NCI-H510A (cell line): ENCODE results near the gene CHST9.
A peak's percentile ranks its signal among the peaks of the same experiment; 100 is the strongest.
"Not testable (repeated sequence)": the region's sequence is repeated elsewhere in the genome, so short reads cannot be mapped to it uniquely, and the experiment has no call there.

Source experiments
- DNase-seq: peaks from one replicate; lab custom pipeline; 2025; lab: John Stamatoyannopoulos, UW

Gene CHST9

DNA sequence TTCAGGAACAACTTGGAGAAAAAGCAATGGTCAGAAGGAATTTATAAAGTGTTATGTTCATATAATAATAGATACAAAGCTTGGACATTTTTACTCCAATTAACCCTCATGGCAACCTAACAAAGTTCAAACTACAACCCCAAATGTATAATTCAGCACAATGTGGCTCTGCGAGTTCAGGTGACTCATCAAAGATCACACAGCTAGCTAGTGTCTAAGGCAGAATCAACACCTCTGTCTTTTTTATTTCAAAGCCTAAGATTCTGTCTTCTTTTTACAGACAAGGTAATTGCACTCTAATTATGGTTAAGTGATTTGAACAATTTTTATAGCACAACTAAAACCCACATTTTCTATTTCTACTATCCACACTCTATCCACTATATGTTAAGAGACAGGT is 90.5 kb downstream of the CHST9 start:
- DNase-seq: no peak

DNA sequence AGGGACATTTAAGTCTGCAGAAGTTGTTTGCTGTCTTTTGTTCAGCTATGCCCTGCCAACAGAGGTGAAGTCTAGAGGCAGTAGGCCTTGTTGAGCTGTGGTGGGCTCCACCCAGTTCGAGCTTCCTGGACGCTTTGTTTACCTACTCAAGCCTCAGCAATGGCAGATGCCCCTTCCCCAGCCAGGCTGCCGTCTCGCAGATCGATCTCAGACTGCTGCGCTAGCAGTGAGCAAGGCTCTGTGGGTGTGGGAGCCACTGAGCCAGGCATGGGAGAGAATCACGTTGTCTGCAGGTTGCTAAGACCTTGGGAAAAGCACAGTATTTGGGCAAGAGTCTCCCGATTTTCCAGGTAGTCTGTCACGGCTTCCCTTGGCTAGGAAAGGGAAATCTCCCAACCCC is 91.8 kb downstream of the CHST9 start:
- not testable (repeated sequence) for DNase-seq

DNA sequence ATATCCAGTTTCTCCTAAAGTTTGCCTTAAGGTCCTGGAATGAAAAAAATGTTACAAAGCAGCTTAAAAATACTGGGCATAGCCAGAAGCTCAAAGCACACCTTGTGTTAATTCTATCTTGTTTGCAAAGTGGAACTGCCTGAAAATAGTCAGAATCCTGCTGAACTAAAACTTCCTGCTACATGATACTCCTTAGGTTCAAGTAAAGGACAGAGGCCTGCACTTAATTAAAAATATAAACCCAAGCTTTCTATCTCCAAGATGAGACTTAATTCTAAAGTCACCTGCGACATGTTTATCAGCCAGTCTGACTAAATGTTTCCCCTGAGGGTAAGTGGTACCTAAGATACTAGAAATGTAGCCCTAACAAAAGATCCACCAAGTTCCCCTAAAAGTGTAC is 103.4 kb downstream of the CHST9 start:
- no peak for DNase-seq

DNA sequence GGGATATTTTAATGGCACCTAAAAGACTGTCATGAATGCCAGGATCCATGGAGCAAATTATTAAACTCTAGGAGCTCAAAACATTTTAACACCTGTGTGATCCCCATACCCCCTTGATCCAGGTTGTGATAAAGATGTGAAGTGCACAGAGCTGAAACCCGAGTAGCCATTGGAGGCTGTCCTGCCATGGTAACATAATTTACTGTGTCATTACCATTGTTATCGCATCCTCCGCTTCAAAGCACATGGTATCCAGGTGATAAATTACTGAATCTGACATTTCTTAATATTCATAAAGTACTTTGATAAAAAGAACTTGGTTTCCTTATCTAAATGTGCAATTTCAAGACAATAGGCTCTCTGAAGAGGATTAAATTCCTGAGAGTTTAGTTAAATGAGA is 109.3 kb downstream of the CHST9 start:
- peak; percentile 13 for DNase-seq

DNA sequence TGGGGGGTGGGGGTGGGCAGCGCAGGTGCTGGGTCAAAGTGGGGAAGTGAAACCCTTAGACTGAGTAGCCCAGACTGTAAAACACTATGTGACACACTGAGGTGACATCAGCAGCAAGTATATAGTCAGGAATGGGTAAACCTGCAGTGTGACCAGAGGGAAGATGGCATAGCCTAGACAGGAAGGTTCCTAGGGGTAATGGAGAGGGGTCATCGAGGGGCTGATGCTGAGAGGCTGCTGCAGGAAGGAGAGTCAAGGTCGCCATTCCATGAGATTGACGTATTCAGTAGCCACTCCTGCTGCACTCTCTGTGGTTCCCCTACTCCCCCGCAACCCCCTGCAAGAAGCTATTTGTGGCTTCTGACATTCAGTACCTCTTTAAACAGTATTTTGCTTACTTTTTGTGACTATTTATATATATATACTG is 111.7 kb downstream of the CHST9 start:
- no peak for DNase-seq

DNA sequence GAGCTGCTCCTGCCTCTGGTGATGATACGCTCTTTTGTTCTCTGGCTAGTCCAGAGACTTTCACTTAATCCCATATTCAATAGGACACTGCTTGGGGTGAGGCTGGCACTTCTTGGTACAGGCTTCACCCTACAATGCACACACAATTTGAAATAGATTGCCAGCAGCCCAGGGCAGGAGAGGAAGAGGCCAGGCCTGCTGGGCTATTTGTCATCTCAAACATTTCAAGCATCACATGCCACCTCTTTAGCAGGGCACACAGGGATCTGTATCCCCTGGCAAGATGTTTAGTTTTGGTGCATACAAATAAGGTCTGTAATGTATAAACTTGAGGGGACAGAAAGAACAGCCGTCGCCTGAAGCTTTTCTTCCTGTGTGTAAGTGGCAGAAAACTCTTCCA is 120.4 kb downstream of the CHST9 start:
- DNase-seq: no peak

DNA sequence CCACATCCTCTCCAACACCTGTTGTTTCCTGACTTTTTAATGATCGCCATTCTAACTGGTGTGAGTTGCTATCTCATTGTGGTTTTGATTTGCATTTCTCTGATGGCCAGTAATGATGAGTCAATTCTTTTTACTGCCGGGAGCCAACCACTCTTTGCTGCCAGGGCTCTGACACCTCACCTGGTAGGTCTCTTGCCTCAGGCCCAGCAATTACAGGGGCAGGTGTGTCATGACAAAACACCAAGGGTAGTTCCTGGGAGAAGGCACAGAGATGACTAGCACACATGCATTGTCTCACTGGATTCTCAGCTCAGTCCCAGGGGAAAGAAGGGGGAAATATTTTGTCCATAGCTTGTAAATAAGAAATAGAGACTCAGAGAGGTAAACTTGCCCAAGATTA is 122.3 kb downstream of the CHST9 start:
- no peak for DNase-seq

DNA sequence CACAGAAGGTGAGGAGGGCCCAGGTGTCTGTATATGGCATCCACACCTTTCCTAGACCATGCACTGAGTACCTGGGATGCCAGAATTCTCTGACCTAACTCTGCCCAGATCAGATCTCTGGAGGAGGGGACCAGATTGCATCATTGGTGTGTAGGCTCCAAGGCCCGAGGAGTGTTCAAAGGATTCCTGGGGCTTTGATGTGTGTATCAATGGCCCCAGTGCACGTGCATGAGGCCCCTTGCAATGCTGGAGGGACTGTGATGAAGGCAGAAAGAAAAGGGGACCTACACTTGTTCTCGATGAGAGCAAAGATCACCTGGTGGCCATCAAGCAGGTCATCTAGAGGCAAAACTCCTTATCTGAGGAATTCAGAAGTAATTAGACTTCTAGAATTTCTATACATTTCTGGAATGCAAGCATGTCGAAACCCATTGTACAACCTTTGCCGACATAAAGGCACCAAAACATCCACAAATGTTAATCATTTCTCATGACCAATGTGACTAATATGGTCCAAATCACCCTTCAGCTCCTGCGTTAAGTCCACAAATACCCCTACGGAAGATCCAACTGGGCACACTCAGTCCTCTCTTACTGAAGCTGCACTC is 123.5 kb downstream of the CHST9 start:
- no peak for DNase-seq

DNA sequence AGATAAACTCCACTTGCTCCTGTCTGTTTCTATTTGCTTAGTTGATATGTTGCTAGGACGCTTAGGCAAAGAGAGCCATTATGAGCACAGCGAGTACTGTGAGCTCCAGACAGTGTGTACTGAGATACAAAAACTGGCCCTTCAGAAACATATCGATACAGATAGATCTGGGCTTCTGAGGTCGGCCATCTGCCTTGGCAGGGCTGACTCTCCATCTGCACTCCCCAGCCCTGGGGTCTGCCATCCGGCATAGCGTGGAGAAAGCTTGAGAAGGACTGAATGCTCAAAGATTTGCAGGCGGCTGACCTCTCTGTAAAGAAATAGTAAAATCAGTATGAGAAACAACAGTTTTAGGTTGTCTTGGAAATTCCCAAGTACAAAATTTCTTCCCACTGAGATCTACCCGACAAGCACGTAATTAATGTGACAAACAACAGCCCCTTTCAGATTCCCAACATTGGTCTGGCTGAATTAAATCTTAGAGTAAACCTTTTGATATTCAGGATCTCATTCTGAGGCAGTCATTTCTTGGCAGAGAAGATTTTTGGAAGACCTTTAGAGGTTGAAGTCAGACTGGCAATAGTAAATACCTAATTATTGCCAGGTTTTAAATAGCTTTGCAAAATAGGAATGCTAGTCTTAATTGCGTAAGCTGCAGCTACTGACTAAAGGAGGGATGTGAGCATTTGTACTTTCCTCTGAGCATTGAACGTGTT is 127.4 kb downstream of the CHST9 start:
- peak; percentile 44 for DNase-seq

DNA sequence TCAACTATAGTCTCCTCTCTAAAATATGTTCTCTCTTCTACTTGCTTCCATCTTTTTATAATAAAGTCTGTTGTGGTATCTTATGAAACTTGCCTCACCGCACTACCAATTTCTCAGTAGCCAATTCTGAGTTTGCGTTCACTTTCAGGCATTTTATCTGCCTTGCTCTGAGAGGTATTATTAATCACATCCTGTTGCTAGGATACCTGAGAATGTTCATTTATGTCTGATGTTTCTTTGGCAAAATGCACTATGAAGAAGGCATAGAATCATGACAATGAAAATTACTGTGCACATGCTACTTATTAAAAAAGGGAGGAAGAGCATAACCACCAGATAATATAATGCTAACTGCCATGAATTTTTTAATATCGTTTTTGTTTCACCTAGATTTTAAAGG is 130.2 kb downstream of the CHST9 start:
- no peak for DNase-seq

DNA sequence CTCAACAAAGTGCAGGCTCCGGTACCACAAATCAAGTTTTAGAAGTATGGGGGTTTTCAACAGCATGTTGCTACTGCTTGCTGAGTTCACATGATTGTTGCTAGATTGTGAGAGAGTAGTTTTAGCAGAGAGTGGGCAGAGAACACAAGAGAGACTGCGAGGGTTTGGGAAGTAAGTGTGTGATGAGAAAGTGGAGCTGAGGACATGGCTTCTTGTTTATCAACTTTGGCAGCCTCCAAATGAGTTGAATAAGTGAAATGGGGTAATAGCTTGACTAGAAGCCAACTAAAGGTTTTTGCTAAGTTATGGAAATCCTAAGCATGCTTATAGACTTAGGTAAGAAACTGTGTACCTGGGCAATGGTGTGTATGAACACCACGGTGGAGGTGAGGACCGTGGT is 135.1 kb downstream of the CHST9 start:
- no peak for DNase-seq

DNA sequence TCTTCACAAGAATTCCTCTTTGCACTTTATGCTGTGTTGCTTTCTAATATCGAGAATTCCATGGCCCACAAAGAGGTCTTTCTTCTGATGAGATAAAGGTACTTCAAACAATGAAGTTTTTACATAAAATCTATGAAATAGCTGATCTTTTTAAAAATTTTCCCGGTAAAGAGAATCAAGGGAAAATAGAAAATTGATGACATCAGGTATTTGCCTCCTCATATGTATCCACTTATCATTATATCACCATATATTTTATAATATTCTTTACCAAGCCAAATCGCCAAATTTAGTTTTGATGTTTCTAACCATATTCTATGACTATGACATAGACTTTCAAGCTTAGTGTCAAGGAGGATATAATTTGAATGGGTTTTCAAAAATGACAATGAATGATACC is 139.8 kb downstream of the CHST9 start:
- DNase-seq: no peak

DNA sequence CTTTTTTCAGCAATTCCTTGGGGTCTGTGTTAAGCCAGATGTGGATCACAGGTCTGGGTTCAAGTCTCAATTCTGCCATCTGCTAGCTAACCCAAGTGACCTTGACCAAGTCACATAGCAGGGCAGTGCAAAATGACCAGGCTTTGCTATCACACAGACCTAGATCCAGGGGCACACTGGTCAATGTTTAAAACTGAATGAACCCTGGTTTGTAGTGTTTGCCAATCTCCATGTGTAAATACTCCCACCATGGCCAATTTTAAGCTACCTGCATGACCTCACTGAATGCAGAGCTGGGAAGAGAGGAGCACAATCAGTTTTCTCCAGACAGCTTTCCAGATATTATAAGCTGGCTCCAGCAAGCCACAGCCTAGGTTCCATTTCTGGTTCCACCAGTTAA is 142.9 kb downstream of the CHST9 start:
- DNase-seq: no peak

DNA sequence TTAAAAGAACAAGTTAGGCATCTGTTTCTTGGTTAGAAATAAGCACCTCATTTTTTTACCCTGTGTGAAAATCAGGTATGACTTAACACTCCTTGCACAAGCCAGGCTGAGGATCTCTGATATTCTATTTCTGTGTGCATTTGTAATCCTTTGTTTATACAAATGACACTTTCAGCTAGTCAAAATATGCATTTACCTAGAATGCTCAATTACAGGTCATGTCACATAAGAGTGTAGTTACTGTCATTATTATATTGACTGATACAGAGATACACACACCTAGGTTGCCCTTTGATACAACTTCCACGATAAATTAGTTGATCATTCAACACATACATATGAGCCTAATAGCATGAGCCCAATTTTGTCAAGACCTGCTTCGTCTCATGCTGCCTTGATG is 144.3 kb downstream of the CHST9 start:
- no peak for DNase-seq

DNA sequence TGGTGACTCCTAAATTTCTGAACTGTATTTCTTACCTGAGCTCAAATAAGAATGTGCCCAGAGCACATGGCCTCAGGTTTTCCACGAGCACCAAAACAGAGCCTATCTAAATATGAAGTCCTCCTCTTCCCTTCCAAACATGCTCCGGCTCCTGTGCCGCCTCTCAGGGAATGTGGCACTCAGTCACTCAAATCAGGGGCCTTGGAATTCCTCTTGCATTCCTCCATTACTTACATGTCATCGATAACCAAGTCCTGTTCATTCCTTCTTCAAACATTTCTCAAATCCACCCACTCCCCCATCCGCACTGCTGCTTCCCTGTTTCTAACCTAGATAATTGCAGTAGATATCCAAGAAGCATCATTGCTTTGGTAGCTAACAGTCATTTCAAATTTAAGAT is 151.4 kb downstream of the CHST9 start:
- no peak for DNase-seq

DNA sequence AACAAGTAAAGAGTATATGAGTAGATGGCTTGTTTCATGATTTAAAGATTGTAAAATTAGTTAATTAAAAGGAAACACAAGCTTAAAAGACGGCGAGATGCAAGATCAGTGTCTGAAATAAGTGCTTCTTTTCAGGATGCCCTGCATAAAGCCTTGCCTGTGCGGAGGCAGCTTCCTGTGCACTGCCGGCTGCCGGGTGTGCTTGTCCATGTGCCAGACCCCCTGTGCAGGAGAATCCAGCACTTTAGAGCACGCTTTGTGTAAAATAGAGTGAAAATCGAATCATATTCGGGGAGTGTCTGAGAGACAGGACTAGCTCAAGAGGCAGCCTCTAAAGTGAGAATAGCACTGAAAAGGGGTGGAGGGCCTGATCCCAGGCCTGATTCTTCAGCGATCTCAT is 154.7 kb downstream of the CHST9 start:
- DNase-seq: no peak

DNA sequence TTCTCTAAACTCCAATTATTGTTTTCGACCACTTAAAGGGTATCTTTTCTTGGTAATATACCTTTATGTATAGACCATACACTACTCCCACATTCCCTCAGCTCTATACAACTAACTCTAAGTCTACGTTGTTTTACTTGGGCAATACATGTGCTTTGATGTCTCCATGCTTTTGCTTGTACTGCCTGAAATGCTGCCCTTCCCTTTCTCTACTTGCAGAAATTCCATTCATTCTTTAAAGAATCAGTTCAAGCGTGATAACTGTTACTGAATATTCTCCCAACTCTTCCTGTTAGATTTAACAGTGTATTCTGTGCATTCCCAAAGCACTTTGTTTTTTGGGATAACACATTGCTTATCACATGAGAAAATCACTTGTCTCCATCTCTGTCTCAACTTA is 162.6 kb downstream of the CHST9 start:
- DNase-seq: no peak

DNA sequence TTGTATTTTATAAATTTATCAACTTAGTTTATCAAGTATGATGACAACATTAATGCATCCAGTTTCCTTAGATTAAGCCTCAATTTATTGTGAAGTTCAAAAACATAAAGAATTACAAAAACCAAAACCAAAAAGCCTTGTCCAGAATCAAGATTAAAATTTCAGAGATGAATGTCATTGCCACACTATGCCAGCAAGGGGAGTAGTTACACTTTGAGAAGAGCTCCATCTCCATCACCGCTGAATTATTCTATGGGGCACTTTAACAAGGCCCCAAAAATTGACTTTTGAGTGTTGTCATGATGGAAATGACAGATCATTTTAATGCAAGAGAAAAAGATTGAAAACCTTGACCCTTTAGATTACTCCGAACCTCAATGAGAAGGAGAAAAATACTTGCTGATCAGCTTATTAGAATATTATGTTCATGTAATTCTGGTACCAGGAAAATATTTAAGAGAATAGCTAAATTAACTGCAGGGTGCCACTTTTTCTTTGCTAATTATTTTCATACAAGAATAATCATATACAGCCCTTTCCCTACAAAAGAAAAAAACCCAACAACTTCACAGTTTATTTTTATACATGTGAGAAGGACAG is 167.1 kb downstream of the CHST9 start:
- DNase-seq: no peak

DNA sequence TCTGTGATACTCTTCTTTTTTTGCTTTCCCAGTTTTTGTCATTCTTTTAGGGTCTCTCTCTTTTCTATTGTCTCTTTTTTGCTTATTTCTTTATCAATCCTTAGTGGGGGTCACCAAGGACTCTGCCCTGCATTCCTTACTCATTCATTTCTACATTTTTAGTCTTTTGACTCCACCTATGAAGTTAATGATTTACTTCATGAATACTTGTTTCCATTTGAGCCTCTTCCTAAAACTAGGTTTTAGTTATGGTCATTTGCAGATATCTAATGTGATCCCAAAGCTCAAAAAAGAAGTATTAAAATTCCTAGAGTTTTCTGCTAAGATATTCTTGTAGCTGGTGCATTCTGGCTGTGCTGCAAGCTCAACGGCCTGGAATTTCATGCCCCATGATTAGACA is 170.3 kb downstream of the CHST9 start:
- DNase-seq: no peak

DNA sequence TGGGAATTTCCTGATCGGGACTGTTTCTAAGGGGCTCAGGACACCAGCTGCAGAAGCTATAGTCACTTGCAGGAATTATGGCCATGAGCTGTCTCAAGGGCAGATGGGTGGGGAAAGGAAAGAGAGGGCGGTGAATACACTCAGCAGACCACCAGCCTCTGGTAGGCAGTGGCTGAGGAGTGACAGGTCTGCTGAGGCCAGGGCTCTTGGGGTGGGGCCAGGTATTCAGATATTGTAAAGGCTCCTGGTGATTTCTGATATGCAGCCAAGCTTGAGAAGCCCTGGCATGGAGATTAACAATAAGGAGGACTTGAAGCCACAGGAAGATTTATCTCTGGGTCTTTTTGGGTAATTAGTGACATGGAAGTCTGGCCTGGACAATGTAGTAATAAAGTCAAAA is 174.3 kb downstream of the CHST9 start:
- no peak for DNase-seq

DNA sequence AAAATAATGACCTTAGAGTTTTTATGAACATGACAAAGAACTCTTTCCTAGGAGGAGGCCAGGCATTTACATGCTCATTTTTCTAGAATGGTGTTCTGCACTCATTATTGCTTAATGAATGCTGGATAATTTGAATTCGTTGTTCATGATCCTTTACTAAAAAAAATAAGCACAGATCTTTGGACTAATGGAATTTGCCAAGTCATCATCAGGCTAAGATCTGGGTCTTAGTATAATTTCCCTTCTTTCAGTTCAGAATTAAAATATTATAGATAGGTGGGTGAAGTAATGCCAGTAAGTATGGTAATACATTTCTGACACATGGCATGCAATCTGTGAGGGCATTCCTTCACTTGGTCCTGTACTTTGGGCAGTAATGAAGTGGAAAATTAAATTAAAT is 175.8 kb downstream of the CHST9 start:
- no peak for DNase-seq

DNA sequence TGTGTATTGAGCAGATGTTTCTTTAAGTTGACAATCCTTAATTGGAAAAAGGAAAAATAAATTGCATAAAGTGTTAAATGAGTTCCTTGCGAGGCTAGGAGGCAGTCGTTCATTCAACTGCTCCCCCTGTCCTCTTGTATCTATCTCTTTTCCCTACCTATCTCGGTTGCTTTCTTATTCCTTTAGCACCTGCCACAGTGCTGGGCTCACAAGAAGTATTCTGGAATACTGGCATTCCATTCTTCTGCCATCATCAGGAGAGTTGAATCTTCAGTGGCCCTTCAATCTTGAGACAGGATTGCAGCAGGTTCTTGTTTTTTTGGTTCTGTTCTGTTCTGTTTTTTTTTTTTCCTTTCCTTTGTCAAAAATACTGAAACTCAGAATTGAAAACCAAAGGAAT is 176.5 kb downstream of the CHST9 start:
- no peak for DNase-seq

DNA sequence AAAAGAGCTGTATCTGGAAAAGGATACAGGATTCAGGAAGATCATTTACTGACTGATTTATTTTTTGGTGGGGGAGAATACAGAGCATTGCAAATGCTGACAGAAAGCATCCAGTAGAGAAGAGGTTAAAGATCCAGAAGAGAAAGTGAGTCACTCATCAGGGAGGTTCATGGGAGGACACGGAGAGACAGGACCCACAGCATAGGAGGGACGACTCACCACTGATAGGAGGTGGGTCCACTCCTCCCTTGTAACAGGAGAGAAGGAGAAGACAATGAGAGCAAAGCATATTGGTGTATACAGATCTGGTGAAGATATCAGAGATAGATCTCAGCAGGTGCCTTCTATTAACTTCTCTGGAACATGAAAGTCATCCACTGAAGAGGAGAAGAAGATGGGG is 177.2 kb downstream of the CHST9 start:
- DNase-seq: no peak

DNA sequence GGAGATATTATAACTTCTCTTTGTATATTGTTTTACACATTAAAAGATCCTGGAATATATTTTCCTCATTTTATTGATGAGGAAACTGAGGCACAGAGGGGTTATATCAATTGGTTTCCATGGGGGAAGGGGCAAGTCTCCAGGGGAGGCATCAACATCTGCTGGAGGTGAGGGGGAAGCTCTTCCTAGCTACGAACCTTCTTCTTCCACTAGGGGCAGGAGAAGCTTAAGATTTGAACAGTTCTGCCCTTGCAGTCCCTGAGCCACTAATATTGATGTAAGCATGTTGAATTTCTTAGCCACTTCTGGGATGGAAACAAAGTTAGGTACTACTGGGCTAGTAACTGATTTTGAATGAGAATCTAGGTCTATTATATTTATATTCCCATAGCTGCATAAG is 179.5 kb downstream of the CHST9 start:
- DNase-seq: no peak
